GM21529 (cell line): ENCODE data around the gene DZIP3.

Experiments
- ATAC-seq: cut with Tn5 transposase; IDR thresholded peaks from one replicate; pipeline ENCODE4 v1.9.1; 2021; ENCODE audit not compliant: unreplicated experiment

Gene DZIP3, protein sequence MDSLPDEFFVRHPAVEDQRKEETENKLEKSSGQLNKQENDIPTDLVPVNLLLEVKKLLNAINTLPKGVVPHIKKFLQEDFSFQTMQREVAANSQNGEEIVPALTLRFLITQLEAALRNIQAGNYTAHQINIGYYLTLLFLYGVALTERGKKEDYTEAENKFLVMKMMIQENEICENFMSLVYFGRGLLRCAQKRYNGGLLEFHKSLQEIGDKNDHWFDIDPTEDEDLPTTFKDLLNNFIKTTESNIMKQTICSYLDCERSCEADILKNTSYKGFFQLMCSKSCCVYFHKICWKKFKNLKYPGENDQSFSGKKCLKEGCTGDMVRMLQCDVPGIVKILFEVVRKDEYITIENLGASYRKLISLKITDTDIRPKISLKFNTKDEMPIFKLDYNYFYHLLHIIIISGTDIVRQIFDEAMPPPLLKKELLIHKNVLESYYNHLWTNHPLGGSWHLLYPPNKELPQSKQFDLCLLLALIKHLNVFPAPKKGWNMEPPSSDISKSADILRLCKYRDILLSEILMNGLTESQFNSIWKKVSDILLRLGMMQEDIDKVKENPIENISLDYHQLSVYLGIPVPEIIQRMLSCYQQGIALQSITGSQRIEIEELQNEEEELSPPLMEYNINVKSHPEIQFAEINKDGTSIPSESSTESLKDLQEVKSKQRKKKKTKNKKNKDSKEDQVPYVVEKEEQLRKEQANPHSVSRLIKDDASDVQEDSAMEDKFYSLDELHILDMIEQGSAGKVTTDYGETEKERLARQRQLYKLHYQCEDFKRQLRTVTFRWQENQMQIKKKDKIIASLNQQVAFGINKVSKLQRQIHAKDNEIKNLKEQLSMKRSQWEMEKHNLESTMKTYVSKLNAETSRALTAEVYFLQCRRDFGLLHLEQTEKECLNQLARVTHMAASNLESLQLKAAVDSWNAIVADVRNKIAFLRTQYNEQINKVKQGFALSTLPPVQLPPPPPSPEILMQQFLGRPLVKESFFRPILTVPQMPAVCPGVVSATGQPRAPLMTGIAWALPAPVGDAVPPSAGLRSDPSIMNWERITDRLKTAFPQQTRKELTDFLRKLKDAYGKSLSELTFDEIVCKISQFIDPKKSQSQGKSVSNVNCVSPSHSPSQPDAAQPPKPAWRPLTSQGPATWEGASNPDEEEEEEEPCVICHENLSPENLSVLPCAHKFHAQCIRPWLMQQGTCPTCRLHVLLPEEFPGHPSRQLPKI

DNA sequence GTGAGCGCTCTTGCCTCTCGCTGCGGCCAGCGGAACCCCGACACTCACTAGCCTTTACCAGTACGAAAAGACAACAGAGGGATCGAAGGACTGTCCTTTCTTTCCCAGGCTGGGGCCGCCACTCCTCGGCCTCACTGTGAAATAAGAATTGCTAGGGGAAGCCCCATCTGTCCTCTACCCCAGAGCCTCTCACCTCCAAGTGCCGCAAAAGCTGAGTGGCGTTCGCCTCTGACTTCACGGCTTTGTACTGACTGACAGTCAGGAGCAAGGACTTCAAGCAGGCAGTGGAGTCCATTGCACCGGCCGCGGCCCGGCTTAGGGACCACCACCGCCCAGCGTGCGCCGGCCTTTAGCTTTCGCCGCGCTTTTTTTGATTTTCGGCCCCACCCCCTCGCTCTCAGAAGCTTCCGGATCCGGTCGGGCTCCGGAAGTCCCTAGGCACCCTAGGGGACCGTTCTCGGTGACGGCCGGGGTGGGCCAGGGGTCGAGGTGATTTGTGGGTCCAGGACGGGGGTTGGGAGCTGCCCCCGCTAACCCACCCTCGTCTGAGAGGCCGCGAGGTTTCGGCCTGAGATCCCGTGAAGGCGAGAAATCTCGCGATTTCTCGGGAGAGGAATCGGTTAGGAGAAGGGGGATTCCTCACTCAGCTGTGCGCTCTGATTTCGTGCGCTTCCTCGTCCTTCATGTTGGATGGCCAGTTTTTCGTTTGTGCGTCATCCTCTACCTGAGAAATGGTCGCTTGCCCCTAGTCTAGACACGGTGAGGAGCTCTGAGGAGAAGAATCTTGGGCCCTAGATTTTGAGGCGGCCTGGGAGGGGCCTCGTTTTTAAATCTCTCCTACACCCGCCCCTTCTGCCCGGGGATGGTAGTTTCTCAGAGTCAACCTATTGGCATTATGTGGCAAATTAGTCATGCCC is at the start of gene DZIP3, which contains the start of gene CIP2A:
DZIP3 (plus strand) TSS at position 642 of the 917 bp plus-strand sequence. CDS start 15,685 bp downstream, outside the sequence.
CIP2A (minus strand) TSS at position 358 of the 917 bp plus-strand sequence; CDS start at position 295, 63 bp downstream.
- ATAC-seq, result peak; percentile 92

DNA sequence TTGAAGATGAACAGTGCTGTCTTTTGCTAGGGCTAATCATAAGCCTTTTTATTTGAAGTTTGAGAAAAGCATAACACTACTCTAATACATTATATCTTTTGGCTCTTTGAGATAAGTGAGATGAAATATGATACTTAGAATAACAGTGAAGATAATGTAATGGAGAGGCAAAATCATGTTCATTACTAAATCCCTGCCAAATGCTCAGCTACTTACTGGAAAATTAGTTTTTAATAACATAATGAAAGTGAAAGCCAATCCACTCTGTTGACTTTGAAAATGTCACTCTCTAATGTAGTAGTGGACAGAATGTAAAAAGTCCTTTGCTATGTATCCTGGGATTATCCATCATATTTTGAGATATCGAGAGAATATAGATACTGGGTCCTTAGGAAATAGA is 43.3 kb upstream of the DZIP3 start:
- ATAC-seq, result no peak

DNA sequence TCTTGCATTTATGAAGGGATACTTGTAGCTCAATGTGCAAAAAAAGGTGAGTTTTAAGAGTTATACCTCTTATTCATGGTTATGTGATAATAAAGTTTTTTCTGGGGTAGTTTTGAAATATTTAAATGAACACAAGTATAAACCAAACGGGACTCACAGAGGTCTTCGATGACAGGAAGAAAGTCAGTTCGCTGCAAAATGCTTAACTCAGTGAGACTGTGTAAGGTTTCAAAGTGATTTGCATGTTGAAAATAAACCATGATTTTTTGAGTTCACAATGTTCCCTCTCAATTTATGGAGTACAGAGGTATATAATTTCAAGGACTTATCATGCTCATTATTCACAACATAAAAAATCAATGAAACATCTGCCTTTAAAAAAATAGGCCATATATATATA is 42.8 kb upstream of the DZIP3 start:
- ATAC-seq, result peak; percentile 71

DNA sequence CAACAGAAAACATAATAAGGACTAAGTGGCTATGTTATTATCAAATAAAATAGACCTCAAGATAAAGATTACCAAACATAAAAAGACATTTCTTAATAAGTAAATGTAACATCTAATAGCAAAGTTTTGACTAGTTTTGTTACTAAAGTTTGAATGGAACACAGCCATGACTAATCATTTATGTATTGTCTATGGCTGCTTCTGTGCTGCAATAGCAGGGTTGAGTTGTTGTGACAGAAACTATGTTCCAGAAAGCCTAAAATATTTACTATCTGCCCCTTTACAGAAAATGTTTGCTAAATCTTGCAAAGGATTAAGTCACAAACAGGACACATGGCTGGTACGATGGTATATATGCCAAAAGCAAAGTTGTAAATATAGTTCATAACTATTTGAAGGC is 41.2 kb upstream of the DZIP3 start:
- ATAC-seq, result no peak

DNA sequence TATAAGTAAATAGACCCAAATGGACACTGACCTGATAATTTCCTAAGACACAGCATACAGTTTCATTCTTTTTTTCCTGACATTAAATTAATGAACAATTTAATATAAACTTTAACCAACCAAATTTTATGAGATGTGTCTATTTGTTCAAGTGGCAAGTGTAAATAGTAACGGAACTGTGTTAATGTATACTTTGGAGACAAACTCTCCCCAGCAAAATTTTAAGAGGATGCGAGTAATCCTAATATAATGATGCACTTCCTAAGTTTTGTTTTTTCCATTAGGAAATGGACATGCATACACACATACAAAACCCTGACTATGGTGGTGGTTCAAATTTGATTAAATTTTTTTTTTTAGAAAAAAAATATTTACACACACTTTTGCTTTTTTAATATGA is 40.6 kb upstream of the DZIP3 start:
- ATAC-seq, result no peak

DNA sequence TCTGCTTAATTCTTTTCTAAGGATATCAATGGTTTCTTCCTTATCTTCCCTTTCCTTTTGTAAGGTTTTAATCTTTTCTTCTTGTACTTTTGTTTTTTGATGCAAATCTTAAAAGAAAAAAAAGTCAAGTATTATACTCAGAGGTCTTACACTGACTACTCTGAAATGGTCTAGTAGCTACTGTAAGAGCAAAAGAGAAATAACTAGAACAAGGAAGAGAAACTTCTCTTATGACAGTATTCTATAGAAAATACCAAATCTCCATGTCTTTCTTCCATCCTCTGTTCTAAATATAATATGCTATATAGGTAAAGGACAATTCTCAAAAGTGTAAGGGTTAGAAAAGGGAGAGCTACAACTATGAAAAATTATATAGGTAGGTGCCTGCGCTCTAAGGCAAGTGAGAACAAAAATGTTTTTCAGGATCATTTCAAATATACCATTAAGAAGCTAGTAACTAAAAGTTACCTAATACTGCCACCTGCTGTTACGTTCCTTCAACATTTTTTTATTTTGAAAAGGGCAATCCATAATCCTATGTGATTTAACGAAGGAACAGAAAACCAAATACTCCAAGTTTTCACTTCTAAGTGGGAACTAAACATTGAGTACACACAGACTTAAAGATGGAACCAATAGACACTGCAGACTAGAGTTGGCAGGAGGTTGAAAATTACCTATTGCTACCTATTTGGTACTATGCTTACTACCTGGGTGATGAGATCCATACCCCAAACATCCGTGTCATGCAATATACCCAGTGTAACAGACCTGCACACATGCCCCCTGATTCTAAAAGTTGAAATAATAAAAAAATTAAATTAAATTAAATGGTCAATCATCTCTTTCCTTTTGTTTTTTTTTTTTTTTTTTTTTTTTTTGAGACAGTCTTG is 37.0 kb upstream of the DZIP3 start:
- ATAC-seq, result no peak

DNA sequence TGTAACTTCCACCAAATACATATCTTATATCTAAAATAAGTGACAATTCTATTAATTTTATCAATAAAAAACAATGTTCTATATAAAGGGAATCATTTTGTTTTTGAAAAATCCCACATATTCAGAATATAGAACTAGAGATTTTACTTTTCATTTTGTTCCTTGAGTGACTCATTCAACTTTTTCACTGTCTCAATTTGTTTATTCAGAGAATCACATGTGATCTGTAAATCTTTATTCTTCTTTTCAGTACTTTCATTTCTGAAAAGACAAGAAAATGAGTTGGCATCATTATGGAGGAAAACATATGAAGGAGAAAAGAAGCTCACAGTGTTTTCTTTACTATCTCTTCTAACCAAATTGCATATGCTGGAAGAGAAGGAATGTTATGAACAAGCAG is 35.3 kb upstream of the DZIP3 start:
- ATAC-seq, result no peak

DNA sequence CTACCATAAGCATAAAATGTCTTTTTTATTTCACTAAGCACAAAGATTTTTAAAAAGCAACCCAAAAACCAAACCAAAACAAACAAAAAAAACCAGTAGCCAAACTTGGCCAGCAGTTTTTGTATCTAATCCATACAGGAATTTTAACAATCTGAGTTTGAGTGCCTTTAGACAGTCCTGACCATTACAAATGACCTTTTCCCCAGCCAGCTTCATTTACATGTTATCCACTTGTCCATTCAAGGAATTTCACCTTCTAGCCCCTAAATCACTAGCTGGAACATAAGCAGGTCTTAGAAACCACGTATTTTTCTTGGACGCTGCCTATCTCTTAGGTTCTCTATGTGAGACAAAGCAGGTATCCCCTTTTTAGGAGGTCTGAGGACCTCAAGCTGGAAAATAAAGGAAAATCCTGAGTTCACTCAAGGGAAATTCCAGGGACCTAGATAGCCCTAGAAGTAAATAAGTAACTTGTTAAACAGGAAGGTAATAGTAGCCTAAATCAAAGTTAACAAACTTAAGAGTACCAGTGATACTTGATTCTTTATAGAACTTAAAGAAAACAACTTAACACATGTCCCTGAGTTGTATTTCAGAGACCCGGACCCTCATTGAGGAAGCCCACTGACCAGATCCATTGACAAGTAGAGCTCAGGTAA is 34.5 kb upstream of the DZIP3 start:
- no peak for ATAC-seq

DNA sequence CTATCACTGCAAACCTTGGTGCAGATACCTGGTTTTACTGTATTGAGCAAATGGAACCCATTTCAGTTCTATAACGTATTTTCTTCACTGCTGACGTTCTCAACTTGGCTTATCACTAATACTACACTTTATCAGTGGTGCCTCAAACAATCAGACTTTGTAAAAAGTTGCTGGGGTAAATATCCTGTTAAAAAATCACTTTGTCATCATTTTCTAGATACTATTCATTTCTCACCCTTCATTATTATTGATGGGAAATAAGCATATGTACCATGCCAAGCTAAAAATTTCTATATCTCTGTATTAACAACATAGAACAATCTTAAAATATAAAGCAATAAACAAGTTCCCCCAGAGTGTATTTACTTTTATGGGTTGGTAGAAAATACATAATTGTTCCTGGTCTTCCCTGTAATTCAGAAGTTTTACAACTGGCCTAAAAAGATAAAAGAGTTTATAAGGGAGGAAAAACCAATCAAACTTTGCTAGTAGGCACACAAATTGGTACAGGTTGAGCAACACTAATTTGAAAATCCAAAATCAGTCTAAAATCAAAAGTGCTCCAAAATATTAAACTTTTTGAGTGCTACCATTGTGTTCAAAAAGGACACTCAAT is 33.4 kb upstream of the DZIP3 start:
- ATAC-seq, result no peak

DNA sequence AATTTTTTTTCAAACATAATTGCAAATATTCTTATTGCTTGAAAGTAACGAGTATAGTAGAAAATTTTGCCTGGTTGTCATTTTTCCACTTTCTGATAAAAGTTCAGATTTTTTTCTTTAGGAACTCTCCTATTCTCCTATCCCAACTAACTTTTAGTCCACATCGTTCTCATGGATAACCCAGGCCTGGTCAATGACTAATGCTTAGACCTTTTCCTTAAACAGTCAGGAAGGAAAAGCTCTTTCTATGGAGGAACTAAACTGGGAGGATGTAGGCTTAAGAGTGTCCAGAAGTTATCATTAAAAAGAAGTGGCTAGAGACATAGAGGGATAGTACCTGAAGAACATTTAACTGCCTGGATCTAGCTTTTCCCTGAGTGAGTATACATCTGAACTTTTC is 27.0 kb upstream of the DZIP3 start:
- no peak for ATAC-seq

DNA sequence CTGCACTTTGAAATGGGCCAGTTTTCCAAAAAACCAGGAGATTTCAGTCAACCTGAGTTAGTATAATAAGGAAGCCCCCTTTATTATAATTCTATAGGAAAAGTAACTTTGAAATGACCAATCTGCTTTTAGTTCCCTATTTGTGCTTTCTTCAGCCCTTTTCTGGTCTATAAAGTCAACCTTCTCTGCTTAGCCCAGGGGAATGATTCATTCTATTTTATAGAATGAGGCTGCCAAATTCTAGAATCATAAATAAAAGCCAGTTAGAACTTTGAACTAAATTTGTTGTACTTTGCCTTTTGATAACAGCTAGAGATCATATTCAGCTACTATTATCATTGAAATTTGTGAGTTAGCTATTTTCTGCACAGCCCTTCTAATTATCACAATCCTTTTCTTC is 25.0 kb upstream of the DZIP3 start:
- no peak for ATAC-seq

DNA sequence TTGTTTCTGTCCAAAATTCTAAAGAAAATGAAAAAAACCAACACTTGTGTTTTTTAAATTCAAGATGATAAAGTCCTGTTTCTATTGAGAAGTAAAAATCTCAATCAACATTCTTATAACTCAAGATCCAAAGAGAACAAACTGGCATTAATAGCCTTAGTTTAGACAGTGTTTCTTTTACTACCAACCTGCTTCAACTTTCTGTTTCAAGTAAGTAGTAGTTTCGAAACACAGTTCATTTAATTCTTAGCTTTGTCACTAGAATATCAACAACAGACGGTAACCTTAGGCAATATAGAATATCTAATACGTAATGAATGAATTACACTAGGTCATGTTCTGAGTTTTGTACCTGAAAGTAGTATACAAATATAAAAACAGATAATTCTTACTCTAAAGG is 24.0 kb upstream of the DZIP3 start:
- no peak for ATAC-seq

DNA sequence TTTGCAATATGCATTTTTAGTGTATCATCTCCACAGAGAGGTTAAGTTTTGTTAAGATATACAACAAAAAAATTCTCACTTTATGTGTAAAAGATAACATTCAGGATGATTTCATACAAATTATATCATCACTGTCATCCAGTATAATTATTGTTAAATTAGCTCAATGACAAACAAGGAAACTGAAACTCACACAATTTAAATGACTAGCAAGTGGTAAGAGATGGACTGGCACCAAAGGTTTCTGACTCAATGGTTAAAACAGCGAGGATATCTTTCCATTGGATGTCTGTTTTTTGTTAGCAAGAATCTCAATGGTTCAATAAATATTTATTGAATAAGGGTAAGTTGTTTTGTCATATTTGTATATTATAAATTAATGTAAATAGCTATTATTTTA is 22.9 kb upstream of the DZIP3 start:
- no peak for ATAC-seq

DNA sequence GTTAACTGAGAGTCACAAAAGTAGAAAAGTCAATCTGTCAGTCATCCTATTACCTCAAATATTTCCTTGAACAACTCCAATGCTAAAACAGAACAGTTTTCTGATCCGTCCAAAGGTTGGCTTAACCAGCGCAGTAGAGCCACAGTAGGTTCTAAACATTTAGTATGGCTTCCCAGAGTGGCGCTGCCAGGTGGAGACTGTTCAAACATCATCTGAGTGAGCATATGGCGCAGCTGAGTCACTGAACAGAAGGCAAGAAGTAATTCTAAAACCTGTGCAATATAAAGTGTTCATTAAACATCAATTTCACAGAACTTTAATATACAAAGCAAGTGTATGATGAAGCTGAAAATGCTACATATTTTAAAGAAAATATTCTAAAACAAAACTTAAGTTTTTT is 20.2 kb upstream of the DZIP3 start:
- no peak for ATAC-seq

DNA sequence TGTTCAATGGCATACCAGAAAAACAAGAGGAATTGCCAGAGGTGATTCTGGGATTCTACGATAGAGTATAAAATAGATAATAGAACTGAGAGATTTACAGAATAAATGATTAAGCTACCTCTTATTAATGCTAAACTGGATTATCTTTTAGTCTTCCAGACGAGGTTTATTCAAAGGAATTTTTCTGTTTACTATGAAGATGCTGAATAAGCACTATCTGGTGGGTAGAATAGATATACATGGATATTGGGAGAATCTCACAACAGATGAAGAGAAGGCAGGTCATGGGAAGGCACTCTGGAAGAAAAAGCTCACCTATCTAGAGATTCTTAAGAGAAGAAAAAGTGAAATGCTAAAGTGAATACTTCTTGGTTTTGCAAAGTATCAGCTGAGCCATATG is 11.5 kb upstream of the DZIP3 start:
- ATAC-seq, result no peak

DNA sequence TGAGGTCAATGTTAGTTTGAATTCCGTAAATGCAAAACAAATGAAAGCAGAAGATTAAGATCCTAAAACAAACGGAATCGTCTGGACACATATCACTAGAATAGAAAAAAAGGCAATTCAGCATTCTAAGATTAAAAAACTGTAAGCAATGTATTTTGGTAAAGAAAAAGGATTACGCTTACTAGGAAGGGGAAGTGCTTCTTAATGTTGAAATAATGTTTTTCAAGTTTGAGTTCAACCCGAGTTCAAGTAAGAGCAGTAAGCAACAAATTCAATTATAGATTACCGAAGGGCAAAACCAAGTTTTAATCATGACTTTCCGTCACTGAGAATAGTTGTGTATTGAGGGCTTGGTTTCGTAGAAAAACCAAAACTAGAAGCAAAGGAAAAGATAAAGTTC is 921 bp upstream of the DZIP3 start:
- no peak for ATAC-seq

DNA sequence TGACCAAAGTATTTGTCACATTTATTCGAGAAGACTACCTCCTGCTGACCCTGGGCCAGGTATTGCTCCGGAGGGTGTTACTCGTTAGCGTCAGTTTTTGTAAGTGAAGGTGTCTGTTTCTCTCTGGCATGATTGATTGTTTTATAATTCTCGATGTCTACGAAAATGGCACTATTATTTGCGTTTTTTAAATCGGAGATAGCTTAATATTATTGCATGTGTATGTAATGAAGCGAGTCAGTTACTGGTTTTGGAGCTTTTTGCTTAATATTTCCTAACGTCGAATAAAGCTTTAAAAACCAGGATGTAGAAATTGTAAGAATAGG is 439 bp downstream of the DZIP3 start:
- no peak for ATAC-seq

DNA sequence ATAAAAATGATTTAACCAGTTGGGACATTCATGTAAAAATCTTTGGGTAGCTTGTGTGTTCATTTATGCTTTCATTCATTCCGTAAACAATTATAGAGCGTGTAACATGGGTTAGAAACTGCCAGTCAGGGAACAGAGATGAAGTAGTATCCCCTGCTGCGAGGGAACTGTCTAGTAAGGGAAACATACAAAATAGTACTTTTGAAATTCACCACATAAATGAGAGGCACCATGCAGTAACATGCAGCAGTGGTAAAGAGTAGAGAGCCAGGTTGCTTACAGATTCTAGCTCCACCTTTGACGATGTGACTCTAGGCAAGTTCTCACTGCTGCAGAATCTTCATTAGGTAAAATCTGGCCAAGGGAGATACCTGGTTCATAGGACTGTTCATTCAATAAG is 938 bp downstream of the DZIP3 start:
- no peak for ATAC-seq

DNA sequence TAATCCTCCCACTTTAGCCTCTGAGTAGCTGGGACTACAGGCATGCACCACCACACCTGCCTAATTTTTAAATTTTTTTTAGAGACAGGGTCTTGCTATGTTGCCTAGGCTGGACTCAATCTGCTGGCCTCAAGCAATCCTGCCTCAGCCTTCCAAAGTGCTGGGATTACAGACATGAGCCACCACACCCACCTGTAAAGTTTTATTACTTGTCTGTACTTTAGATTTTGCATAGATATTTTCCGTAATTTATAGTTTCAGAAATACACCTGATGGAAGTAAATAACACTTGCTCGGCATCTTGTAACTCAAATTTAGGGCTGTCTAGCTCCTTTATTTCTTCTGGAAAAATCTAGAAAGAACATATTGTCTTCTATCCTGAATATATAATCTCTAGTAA is 5.8 kb downstream of the DZIP3 start:
- no peak for ATAC-seq
